ENCODE data around the gene BTG2. TPM values are rescaled to one million over a fixed set of nuclear protein-coding genes. Genes with fewer than 3 reads are reported as not detected.
"Not testable (repeated sequence)": the region's sequence is repeated elsewhere in the genome, so short reads cannot be mapped to it uniquely, and the experiment has no call there.

The BTG2 gene
- total RNA-seq, 1 experiment from 2014 or later, result 19.4 TPM

DNA sequence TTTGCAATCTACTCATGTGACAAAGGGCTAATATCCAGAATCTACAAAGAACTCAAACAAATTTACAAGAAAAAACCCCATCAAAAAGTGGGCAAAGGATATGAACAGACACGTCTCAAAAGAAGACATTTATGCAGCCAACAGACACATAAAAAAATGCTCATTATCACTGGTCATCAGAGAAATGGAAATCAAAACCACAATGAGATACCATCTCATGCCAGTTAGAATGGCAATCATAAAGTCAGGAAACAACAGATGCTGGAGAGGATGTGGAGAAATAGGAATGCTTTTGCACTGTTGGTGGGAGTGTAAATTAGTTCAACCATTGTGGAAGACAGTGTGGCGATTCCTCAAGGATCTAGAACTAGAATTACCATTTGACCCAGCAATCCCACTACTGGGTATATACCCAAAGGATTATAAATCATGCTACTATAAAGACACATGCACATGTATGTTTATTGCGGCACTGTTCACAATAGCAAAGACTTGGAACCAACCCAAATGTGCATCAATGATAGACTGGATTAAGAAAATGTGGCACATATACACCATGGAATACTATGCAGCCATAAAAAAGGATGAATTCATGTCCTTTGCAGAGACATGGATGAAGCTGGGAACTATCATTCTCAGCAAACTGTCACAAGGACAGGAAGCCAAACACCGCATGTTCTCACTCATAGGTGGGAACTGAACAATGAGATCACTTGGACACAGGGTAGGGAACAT lies 8.9 kb downstream of the BTG2 start:
- ATAC-seq, H3K9me3 Mint-ChIP-seq, POLR2A ChIA-PET: not testable (repeated sequence)

DNA sequence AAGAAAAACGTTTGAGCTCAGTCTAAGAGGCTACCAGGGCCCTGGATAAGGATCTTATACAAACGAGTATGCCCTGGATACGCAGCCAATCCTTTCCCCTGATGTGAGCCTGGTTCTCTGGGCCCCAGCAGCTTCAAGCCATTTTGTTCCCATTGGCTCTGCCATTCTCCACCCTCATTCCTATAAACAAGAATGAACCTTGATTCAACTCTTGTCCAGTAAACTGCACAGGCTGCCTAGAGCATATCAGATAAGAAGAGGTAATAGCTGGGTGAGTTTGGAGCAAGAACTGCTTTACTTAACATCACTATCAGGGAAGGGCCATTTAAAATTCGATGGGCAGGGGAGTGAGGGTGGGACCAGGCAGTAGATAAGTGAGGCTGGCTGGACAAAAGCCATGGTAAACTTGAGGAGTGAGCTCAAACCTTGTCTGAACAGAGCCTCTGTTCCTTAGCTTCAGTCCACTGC lies 11.3 kb downstream of the BTG2 start:
- CTCF ChIA-PET, result interaction anchor here (0.8 to 2.6 kb wide), 5 partner anchors 8 to 49 kb away, joined by 3 to 16 read pairs (median 4); no protein-coding TSS in a partner anchor
- POLR2A ChIA-PET, result interaction anchor here (1.7 to 2.0 kb wide), 2 partner anchors 10 to 11 kb away, joined by 5 to 7 read pairs; no protein-coding TSS in a partner anchor
- Mint-ChIP-seq H3K27ac (no peak overlapping the region), H3K9me3 (no peaks in the 10 kb centered on the region), H3K4me1 (peaks cover 22% of the 10 kb centered on the region), H3K36me3 (no peaks in the 10 kb centered on the region), H3K4me3 (no peak overlapping the region), H3K27me3 (ENCODE audit: low read depth) (peaks cover 92% of the 10 kb centered on the region)
- no peak for ATAC-seq
- DNase-seq (ENCODE audit: low spot score), result no peak
- TF ChIP-seq, protein P1, sequence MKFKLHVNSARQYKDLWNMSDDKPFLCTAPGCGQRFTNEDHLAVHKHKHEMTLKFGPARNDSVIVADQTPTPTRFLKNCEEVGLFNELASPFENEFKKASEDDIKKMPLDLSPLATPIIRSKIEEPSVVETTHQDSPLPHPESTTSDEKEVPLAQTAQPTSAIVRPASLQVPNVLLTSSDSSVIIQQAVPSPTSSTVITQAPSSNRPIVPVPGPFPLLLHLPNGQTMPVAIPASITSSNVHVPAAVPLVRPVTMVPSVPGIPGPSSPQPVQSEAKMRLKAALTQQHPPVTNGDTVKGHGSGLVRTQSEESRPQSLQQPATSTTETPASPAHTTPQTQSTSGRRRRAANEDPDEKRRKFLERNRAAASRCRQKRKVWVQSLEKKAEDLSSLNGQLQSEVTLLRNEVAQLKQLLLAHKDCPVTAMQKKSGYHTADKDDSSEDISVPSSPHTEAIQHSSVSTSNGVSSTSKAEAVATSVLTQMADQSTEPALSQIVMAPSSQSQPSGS (CRISPR knock-in tag; IDR thresholded peaks at IDR 0.05; ENCODE audit: borderline replicate concordance, low read depth), result no peak
- TF ChIP-seq GRHL2 (CRISPR knock-in tag; IDR thresholded peaks at IDR 0.05; ENCODE audit: insufficient replicate concordance, severe bottlenecking) (no peak), ETV6 (CRISPR knock-in tag; IDR thresholded peaks at IDR 0.05) (no peak), ZNF263 (CRISPR knock-in tag; IDR thresholded peaks at IDR 0.05; ENCODE audit: low read depth) (no peak), ZNF396 (CRISPR knock-in tag; IDR thresholded peaks at IDR 0.05; ENCODE audit: borderline replicate concordance) (no peak), HMGA2 (CRISPR knock-in tag; IDR thresholded peaks at IDR 0.05) (no peak), GTF2I (CRISPR knock-in tag; conservative IDR thresholded peaks at IDR 0.05) (no peak), TEAD1 (CRISPR knock-in tag; IDR thresholded peaks at IDR 0.05) (no peak), NR1H2 (CRISPR knock-in tag; IDR thresholded peaks at IDR 0.05) (no peak), FOXK1 (CRISPR knock-in tag; IDR thresholded peaks at IDR 0.05) (no peak), ZNF219 (CRISPR knock-in tag; IDR thresholded peaks at IDR 0.05; ENCODE audit: borderline replicate concordance) (no peak), PRRX2 (CRISPR knock-in tag; IDR thresholded peaks at IDR 0.05) (no peak)
- TF ChIP-seq, protein P2, sequence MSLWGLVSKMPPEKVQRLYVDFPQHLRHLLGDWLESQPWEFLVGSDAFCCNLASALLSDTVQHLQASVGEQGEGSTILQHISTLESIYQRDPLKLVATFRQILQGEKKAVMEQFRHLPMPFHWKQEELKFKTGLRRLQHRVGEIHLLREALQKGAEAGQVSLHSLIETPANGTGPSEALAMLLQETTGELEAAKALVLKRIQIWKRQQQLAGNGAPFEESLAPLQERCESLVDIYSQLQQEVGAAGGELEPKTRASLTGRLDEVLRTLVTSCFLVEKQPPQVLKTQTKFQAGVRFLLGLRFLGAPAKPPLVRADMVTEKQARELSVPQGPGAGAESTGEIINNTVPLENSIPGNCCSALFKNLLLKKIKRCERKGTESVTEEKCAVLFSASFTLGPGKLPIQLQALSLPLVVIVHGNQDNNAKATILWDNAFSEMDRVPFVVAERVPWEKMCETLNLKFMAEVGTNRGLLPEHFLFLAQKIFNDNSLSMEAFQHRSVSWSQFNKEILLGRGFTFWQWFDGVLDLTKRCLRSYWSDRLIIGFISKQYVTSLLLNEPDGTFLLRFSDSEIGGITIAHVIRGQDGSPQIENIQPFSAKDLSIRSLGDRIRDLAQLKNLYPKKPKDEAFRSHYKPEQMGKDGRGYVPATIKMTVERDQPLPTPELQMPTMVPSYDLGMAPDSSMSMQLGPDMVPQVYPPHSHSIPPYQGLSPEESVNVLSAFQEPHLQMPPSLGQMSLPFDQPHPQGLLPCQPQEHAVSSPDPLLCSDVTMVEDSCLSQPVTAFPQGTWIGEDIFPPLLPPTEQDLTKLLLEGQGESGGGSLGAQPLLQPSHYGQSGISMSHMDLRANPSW (CRISPR knock-in tag; conservative IDR thresholded peaks at IDR 0.05; ENCODE audit: low read depth), result no peak
- TF ChIP-seq, protein P3, sequence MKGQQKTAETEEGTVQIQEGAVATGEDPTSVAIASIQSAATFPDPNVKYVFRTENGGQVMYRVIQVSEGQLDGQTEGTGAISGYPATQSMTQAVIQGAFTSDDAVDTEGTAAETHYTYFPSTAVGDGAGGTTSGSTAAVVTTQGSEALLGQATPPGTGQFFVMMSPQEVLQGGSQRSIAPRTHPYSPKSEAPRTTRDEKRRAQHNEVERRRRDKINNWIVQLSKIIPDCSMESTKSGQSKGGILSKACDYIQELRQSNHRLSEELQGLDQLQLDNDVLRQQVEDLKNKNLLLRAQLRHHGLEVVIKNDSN (CRISPR knock-in tag; IDR thresholded peaks at IDR 0.05), result no peak
- TF ChIP-seq, protein P4, sequence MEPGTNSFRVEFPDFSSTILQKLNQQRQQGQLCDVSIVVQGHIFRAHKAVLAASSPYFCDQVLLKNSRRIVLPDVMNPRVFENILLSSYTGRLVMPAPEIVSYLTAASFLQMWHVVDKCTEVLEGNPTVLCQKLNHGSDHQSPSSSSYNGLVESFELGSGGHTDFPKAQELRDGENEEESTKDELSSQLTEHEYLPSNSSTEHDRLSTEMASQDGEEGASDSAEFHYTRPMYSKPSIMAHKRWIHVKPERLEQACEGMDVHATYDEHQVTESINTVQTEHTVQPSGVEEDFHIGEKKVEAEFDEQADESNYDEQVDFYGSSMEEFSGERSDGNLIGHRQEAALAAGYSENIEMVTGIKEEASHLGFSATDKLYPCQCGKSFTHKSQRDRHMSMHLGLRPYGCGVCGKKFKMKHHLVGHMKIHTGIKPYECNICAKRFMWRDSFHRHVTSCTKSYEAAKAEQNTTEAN (CRISPR knock-in tag; IDR thresholded peaks at IDR 0.05), result no peak
- TF ChIP-seq, protein P5, sequence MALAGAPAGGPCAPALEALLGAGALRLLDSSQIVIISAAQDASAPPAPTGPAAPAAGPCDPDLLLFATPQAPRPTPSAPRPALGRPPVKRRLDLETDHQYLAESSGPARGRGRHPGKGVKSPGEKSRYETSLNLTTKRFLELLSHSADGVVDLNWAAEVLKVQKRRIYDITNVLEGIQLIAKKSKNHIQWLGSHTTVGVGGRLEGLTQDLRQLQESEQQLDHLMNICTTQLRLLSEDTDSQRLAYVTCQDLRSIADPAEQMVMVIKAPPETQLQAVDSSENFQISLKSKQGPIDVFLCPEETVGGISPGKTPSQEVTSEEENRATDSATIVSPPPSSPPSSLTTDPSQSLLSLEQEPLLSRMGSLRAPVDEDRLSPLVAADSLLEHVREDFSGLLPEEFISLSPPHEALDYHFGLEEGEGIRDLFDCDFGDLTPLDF (CRISPR knock-in tag; IDR thresholded peaks at IDR 0.05), result no peak

More for the DNA sequence above, 8.9 kb downstream of the BTG2 start:
- peaks cover 94% of the 10 kb centered on the region for H3K27me3 Mint-ChIP-seq (ENCODE audit: low read depth)
- CTCF ChIA-PET; H3K36me3 Mint-ChIP-seq; DNase-seq (ENCODE audit: low spot score); H3K4me3 Mint-ChIP-seq; H3K27ac Mint-ChIP-seq: not testable (repeated sequence)
- peaks cover 16% of the 10 kb centered on the region for H3K4me1 Mint-ChIP-seq

Measured in WTC11 (cell line).